ENCODE data around the gene GPC6. TPM values are rescaled to one million over a fixed set of nuclear protein-coding genes. Genes with fewer than 3 reads are reported as not detected.
"Not testable (repeated sequence)": the region's sequence is repeated elsewhere in the genome, so short reads cannot be mapped to it uniquely, and the experiment has no call there.

Gene GPC6
- total RNA-seq, 4 donors from 2014 or later, result 2.7 to 5.7 (median 4.4) TPM

GRCh38 chr13:94343243-94343585 is 1116.6 kb downstream of the GPC6 start:
- DNase-seq (ENCODE audit: low spot score in 2 of 2), result no peak
- 86% methylated on average over 7 of the region's 7 CpGs for WGBS
- TF ChIP-seq POLR2AphosphoS5 (IDR thresholded peaks at IDR 0.05) (no peak), CTCF (IDR thresholded peaks at IDR 0.05) (no peak), EP300 (IDR thresholded peaks at IDR 0.05) (no peak), POLR2A (IDR thresholded peaks at IDR 0.05) (no peak)

GRCh38 chr13:94343687-94344086 is 1117.1 kb downstream of the GPC6 start:
- not testable (repeated sequence) for DNase-seq (ENCODE audit: low spot score in 2 of 2); H3K4me1 ChIP-seq; H3K36me3 ChIP-seq; H3K9me3 ChIP-seq; H3K4me3 ChIP-seq; H3K27ac ChIP-seq; H3K27me3 ChIP-seq
- WGBS, result 93% methylated on average over 3 of the region's 3 CpGs

More at GRCh38 chr13:94343243-94343585, 1116.6 kb downstream of the GPC6 start:
- no peaks in the 10 kb centered on the region for H3K36me3 ChIP-seq
- no peak overlapping the region for H3K27ac ChIP-seq
- H3K4me1 ChIP-seq, result peaks cover 7% of the 10 kb centered on the region
- H3K9me3 ChIP-seq, result no peaks in the 10 kb centered on the region
- H3K4me3 ChIP-seq, result no peak overlapping the region
- no peaks in the 10 kb centered on the region for H3K27me3 ChIP-seq

GRCh38 chr13:94344126-94344818 is 1117.7 kb downstream of the GPC6 start:
- 57% methylated on average over 8 of the region's 8 CpGs for WGBS
- peaks cover 7% of the 10 kb centered on the region for H3K4me1 ChIP-seq
- H3K27me3 ChIP-seq, result no peaks in the 10 kb centered on the region
- TF ChIP-seq EP300 (IDR thresholded peaks at IDR 0.05) (no peak), POLR2AphosphoS5 (IDR thresholded peaks at IDR 0.05) (no peak), POLR2A (IDR thresholded peaks at IDR 0.05) (no peak), CTCF (IDR thresholded peaks at IDR 0.05) (no peak)
- DNase-seq (ENCODE audit: low spot score in 2 of 2), result no peak
- no peak overlapping the region for H3K4me3 ChIP-seq
- H3K9me3 ChIP-seq, result no peaks in the 10 kb centered on the region
- H3K27ac ChIP-seq, result no peak overlapping the region
- no peaks in the 10 kb centered on the region for H3K36me3 ChIP-seq

- Histone ChIP-seq H3K27me3 (no peaks in the 10 kb centered on the region), H3K4me1 (peaks cover 7% of the 10 kb centered on the region), H3K9me3 (no peaks in the 10 kb centered on the region), H3K36me3 (no peaks in the 10 kb centered on the region), H3K4me3 (no peak overlapping the region), H3K27ac (no peak overlapping the region)
- no peak for DNase-seq (ENCODE audit: low spot score in 2 of 2)
- 44% methylated on average over 8 of the region's 8 CpGs for WGBS
- TF ChIP-seq CTCF (IDR thresholded peaks at IDR 0.05) (no peak), POLR2AphosphoS5 (IDR thresholded peaks at IDR 0.05) (no peak), EP300 (IDR thresholded peaks at IDR 0.05) (no peak), POLR2A (IDR thresholded peaks at IDR 0.05) (no peak)
Measured at GRCh38 chr13:94345374-94346195, 1119.0 kb downstream of the GPC6 start.

GRCh38 chr13:94346261-94347019 is 1119.8 kb downstream of the GPC6 start:
- no peaks in the 10 kb centered on the region for H3K27me3 ChIP-seq
- H3K9me3 ChIP-seq, result no peaks in the 10 kb centered on the region
- H3K36me3 ChIP-seq, result no peaks in the 10 kb centered on the region
- 95% methylated on average over 13 of the region's 13 CpGs for WGBS
- H3K4me3 ChIP-seq, result no peak overlapping the region
- H3K27ac ChIP-seq, result no peak overlapping the region
- TF ChIP-seq POLR2A (IDR thresholded peaks at IDR 0.05), result no peak
- no peak for TF ChIP-seq CTCF (IDR thresholded peaks at IDR 0.05)
- TF ChIP-seq POLR2AphosphoS5 (IDR thresholded peaks at IDR 0.05), result no peak
- no peak for TF ChIP-seq EP300 (IDR thresholded peaks at IDR 0.05)
- peaks cover 7% of the 10 kb centered on the region for H3K4me1 ChIP-seq
- DNase-seq (ENCODE audit: low spot score in 2 of 2), result no peak

All from suprapubic skin (tissue), 4 donors.